ENCODE measurements around the gene DGCR2.
"Not testable (repeated sequence)": the region's sequence is repeated elsewhere in the genome, so short reads cannot be mapped to it uniquely, and the experiment has no call there.

DGCR2 gene

GRCh38 chr22:19059481-19060278, 62.5 kb downstream of the DGCR2 start:
- DNase-seq (ENCODE audit: low spot score): no peak

- no peak for DNase-seq (ENCODE audit: low spot score)
Observed at GRCh38 chr22:19058713-19059451, 63.3 kb downstream of the DGCR2 start.

- no peak for DNase-seq (ENCODE audit: low spot score)
Observed at GRCh38 chr22:19057999-19058491, 64.2 kb downstream of the DGCR2 start.

- no peak for DNase-seq (ENCODE audit: low spot score)
Observed at GRCh38 chr22:19057539-19057938, 64.7 kb downstream of the DGCR2 start.

- DNase-seq (ENCODE audit: low spot score): no peak
Observed at GRCh38 chr22:19056951-19057401, 65.2 kb downstream of the DGCR2 start.

- no peak for DNase-seq (ENCODE audit: low spot score)
Observed at GRCh38 chr22:19055801-19056200, 66.4 kb downstream of the DGCR2 start.

GRCh38 chr22:19052941-19053541, 69.2 kb downstream of the DGCR2 start:
- DNase-seq (ENCODE audit: low spot score): no peak

GRCh38 chr22:19051381-19052072, 70.7 kb downstream of the DGCR2 start:
- DNase-seq (ENCODE audit: low spot score): no peak

GRCh38 chr22:19050847-19051246, 71.4 kb downstream of the DGCR2 start:
- not testable (repeated sequence) for DNase-seq (ENCODE audit: low spot score)

GRCh38 chr22:19050117-19050516, 72.1 kb downstream of the DGCR2 start:
- no peak for DNase-seq (ENCODE audit: low spot score)

- no peak for DNase-seq (ENCODE audit: low spot score)
Observed at GRCh38 chr22:19048531-19048930, 73.7 kb downstream of the DGCR2 start.

- DNase-seq (ENCODE audit: low spot score): no peak
Observed at GRCh38 chr22:19047993-19048392, 74.2 kb downstream of the DGCR2 start.

GRCh38 chr22:19046719-19047609, 75.2 kb downstream of the DGCR2 start:
- DNase-seq (ENCODE audit: low spot score): no peak

GRCh38 chr22:19046287-19046686, 75.9 kb downstream of the DGCR2 start:
- DNase-seq (ENCODE audit: low spot score): no peak

- no peak for DNase-seq (ENCODE audit: low spot score)
Observed at GRCh38 chr22:19045094-19045493, 77.1 kb downstream of the DGCR2 start.

GRCh38 chr22:19044381-19044780, 77.8 kb downstream of the DGCR2 start:
- no peak for DNase-seq (ENCODE audit: low spot score)

- DNase-seq (ENCODE audit: low spot score): no peak
Observed at GRCh38 chr22:19043121-19044085, 78.8 kb downstream of the DGCR2 start.

- no peak for DNase-seq (ENCODE audit: low spot score)
Observed at GRCh38 chr22:19042285-19043120, 79.7 kb downstream of the DGCR2 start.

GRCh38 chr22:19041704-19042074, 80.5 kb downstream of the DGCR2 start:
- no peak for DNase-seq (ENCODE audit: low spot score)
